Stimulated activated CD4-positive, alpha-beta T cell treated with anti-CD3 and anti-CD28 coated beads, Interleukin-2, amount 100 ng/mL, for 24 hours (primary cell): ENCODE data around the gene CRYBA2.

Experiments used
- DNase-seq, 2 donors: peaks; one replicate each; pipeline ENCODE4 v3.0.0-alpha.2; 2020

CRYBA2 gene

DNA sequence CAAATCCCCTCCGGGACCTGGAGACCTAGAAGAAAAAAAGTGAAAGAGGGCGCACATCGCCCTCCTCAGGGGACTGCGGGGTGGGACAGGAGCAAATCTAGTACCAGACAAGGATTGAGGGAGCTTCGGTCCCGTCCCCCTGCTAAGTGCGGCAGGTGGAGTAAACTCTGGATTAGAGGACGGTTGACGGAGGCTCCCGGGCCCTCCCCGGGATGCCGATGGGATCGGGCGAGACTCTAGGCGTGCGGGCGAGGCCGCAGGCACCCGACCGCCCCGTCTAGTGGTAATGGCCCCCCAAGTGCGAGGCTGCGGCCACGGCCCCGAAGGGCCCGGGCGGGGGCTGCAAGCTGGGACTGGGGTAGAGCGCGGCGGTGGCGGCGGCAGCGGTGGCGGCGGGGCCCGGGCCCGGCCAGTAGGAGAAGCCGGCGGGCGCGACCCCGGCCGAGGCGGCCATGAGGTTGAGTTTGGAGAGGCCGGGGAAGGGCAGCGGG, 11.8 kb downstream of the CRYBA2 start:
- no peak for DNase-seq

- DNase-seq = no peak
Measured at GRCh38 chr2:218980735-218981389, 12.4 kb downstream of the CRYBA2 start.

GRCh38 chr2:218979846-218980734, 13.1 kb downstream of the CRYBA2 start:
- DNase-seq = peak; percentile 88 to 90

DNA sequence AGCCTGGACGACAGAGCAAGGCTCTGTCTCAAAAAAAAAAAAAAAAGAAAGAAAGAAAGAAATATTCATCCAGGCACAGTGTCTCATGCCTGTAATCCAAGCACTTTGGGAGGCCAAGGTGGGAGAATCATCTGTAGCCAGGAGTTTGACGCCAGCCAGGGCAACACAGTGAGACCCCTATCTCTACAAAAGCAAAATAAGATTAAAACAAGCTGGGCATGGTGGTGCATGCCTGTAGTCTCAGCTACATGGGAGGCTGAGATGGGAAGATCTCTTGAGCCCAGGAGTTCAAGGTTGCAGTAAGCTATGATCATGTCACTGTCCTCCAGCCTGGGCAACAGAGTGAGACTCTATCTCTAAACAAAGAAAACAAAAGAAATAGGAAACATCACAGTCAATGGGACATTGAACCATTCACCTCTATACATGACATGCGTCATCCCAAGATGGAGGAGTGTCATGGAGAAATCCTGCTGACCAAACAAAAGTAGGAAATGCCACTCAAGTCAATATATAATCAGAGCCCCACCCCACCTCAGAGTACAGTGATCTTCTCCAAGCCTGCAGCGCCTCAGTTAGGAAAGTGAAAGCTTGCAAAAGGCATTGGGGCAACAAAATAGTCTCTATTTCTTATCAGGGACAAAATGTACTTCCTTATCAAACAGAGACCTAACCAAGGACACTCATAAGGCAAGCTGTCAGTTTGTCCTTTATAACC, 18.0 kb downstream of the CRYBA2 start:
- no peak for DNase-seq

DNA sequence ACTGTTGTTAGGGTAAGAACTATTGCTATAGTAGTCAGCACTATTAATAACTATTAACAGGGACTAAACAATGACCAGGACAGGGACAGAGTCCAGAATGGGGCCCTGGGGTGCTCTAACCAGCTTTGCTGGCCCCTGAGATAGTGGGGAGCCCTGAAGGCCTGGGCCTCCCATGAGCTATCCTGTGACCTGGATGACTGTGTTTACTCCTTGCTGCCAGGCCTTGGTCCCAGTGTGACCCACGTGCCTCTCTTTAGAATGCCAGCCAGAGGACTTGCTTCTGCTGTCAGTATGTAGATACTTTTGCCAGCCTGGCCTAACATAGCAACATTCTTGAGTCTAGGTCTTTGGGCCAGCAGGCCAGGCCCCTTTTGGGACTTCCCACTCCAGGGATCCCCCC, 22.3 kb downstream of the CRYBA2 start:
- no peak for DNase-seq

GRCh38 chr2:218964041-218964771, 29.0 kb downstream of the CRYBA2 start:
- no peak for DNase-seq

- no peak for DNase-seq
Measured at GRCh38 chr2:218963601-218964000, 29.6 kb downstream of the CRYBA2 start.

DNA sequence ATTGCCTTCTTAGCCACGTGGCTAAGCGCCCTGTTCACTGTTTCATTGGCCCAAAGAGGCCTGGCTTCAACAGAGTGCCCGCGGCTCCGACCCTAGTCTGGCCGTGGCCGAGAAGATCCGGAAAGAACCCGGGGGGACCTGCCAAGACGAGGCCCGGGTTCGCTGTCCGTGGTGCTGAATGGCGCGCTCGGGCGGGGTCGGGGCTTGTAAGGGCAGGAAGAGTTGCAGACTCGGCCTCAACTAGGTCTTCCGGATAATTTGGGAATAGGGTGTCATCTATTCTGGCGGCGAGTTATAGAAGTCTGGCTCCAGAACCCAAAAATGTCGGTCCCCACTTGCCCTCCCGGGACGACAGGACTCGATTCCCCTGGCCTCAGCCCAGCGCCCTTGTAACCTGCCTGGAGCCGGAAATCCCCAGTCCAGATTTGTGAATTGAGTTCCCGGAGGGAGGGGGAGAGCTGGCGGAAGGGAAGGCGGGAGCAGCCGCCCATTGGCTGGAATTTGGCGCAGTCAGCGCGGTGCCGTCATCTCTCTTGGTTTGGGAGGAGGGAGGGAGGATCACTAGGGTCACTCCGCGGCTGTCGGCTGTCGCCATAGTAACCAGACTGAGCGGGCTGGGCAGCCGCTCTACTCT, 30.2 kb downstream of the CRYBA2 start:
- DNase-seq = peak; percentile 69 to 71

GRCh38 chr2:218961651-218962570, 31.3 kb downstream of the CRYBA2 start:
- DNase-seq = peak in 1 of 2 donors; percentile 26

DNA sequence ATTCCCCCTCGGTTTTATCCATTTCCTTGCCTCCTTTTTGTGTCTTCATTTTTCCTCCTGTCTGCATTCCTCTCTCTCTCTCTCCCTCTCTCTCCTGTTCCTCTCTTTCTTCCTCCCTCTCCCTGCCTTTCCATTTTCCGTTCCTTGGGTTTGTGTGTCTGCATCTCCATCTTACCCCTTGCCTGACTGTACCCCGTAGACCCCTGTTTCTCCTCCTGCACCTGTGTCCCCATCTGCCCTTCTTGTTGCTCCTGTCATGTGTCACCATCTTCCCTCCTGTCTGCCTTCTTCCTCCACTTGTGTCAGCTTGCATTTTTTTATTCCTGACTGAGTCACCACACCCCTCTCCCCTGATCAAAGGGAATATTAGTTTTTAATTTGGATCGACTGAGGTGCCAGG, 32.0 kb downstream of the CRYBA2 start:
- DNase-seq = no peak

- no peak for DNase-seq
Measured at GRCh38 chr2:218960309-218961165, 32.7 kb downstream of the CRYBA2 start.

DNA sequence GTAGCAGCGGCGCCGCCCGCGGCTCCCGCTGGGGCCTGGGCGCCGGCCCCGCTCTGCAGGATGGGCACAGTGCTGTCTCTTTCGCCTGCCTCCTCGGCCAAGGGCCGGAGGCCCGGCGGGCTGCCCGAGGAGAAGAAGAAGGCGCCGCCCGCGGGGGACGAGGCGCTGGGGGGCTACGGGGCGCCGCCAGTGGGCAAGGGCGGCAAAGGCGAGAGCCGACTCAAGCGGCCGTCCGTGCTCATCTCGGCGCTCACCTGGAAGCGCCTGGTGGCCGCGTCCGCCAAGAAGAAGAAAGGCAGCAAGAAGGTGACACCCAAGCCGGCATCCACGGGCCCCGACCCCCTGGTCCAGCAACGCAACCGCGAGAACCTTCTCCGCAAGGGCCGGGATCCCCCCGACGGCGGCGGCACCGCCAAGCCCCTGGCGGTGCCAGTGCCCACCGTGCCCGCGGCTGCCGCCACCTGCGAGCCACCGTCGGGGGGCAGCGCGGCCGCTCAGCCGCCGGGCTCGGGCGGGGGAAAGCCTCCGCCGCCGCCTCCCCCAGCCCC, 33.4 kb downstream of the CRYBA2 start:
- DNase-seq = no peak

- DNase-seq = peak; percentile 73 to 84
Measured at GRCh38 chr2:218959141-218959731, 34.0 kb downstream of the CRYBA2 start, which contains the start of gene CDK5R2. CDK5R2 (plus strand) TSS chr2:218959666; CDS start chr2:218959821, 155 bp downstream.

DNA sequence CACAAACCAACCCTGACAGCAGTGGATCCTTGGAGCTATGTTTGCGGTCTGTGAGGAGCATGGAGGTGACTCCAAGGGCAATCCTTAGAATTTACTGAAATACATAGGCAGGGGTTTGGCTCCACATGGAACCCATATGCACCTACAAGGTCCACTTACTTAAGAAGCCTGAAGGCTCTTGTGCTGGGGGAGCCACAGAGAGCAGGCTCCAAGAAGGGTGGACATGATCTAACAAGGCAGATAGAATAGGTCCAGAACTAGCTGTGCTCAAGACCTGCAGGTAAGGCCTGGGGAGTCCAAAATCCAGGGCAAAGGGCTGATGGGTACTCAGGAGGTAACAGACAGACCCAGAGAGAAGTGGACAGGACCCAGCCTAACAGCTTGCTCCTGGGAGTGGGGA, 34.9 kb downstream of the CRYBA2 start:
- DNase-seq = no peak

DNA sequence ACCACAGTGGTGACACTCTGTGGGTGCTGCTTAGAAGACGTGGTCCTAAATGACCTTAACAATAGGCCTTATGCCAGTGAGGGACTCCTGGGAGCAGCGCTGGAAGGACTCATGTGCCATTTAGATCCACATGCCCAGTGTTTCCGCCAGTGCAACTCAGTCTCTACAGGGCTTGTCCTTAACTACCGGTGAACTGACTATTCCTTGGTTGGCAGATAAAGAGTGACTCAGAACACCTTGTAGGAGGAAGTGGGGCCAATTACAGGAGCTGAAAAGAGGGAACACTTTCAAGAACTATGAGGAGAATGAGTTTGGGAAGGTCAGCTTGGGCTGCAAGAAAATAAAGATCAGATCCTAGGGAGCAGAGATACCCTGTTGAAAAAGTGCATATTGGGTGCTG, 35.6 kb downstream of the CRYBA2 start:
- DNase-seq = no peak

GRCh38 chr2:218956039-218956438, 37.2 kb downstream of the CRYBA2 start:
- DNase-seq = no peak

- no peak for DNase-seq
Measured at GRCh38 chr2:218954541-218955300, 38.5 kb downstream of the CRYBA2 start.

- DNase-seq = no peak
Measured at GRCh38 chr2:218953366-218953954, 39.8 kb downstream of the CRYBA2 start.
